K562 (cell line): ENCODE results near the gene CCNYL1. TPM values are rescaled to one million over a fixed set of nuclear protein-coding genes. Genes with fewer than 3 reads are reported as not detected.
A peak's percentile ranks its signal among the peaks of the same experiment; 100 is the strongest.

Experiments used
- ATAC-seq: fragments of 200-7000 bp; cut with Tn5 transposase; 3 replicates; pipeline ENCODE4 v1.9.1; 2020; ENCODE audit warnings: moderate library complexity
- BruUV-seq: library from RNA; stranded (reverse); fragments of 400-500 nt; replicated peaks from 2 replicates; lab custom pipeline; 2021; lab: Mats Ljungman, UMichigan
- CTCF ChIA-PET: fragments of 300-600 bp; formaldehyde crosslinking; extraction: SDS; loops from one replicate; lab custom pipeline; 2021; ENCODE audit warnings: low intra/inter-chr PET ratio; lab: Yijun Ruan, JAX
- POLR2A ChIA-PET: fragments of 300-600, 350-650 bp; sonication (Branson Sonifier 250); formaldehyde crosslinking; extraction: SDS; loops from one replicate; lab custom pipeline; 2021; ENCODE audit warnings: antibody characterized with exemption, inconsistent platforms; lab: Yijun Ruan, JAX
- DNase-seq, 4 experiments: peaks; one replicate each; pipeline versions ENCODE4 v3.0.0 to v3.0.0-alpha.2; 2011 to 2018; ENCODE audit warnings: low spot score in 3 of 4, mixed read lengths in 3 of 4; ENCODE audit errors: extremely low read depth in 1 of 4
- FAIRE-seq: peaks from 2 replicates; lab custom pipeline; 2011; peaks lifted over from hg19 to GRCh38; lab: Jason Lieb, UNC
- H2AFZ ChIP-seq: 2 replicates; pipeline ENCODE4 v1.6.0; 2011; ENCODE audit warnings: low read depth, low read length, control low read depth, inconsistent platforms
- H3K27ac ChIP-seq: fragments of 200-600 bp; 3 replicates; pipeline ENCODE4 v1.8.0; 2011; ENCODE audit warnings: low read depth, mild to moderate bottlenecking, control low read depth, inconsistent platforms, low read length, moderate library complexity, mixed read lengths; ENCODE audit errors: extremely low read depth
- H3K27me3 ChIP-seq, 2 experiments: fragments of 300-600 bp in 1 of 2; 2 replicates in 1 of 2; 3 replicates in 1 of 2; pipeline versions ENCODE4 v1.6.0 to v1.8.0; 2011; ENCODE audit warnings: inconsistent platforms in 2 of 2, low read length in 2 of 2, mild to moderate bottlenecking in 1 of 2, mixed read lengths in 1 of 2, moderate library complexity in 1 of 2; ENCODE audit not compliant: control insufficient read depth in 2 of 2, insufficient read depth in 2 of 2
- H3K36me3 ChIP-seq: fragments of 300-600 bp; 3 replicates; pipeline ENCODE4 v1.8.0; 2011; ENCODE audit warnings: mild to moderate bottlenecking, low read length, inconsistent platforms; ENCODE audit not compliant: control insufficient read depth, insufficient read depth
- H3K4me1 ChIP-seq, 2 experiments: fragments of 200-600 bp in 1 of 2; replicated peaks in 1 of 2; 2 replicates in 1 of 2; 3 replicates in 1 of 2; pipeline versions ENCODE4 v1.5.1 to v1.8.0; 2011; ENCODE audit warnings: inconsistent platforms in 2 of 2, low read length in 2 of 2, mild to moderate bottlenecking in 1 of 2, mixed read lengths in 1 of 2, moderate library complexity in 1 of 2; ENCODE audit not compliant: control insufficient read depth in 2 of 2, insufficient read depth in 2 of 2
- H3K4me2 ChIP-seq: 2 replicates; pipeline ENCODE4 v1.6.1; 2011; ENCODE audit warnings: low read length, control low read depth, inconsistent platforms, mixed read lengths; ENCODE audit not compliant: insufficient read depth
- H3K4me3 ChIP-seq: fragments of 200-600 bp; sonication (generic), shearing (Covaris generic); 2 replicates; pipeline ENCODE4 v1.5.1; 2016; ENCODE audit warnings: control low read depth, inconsistent platforms
- H3K79me2 ChIP-seq: fragments of 200-600 bp; 3 replicates; pipeline ENCODE4 v1.8.0; 2011; ENCODE audit warnings: low read length, inconsistent platforms; ENCODE audit not compliant: control insufficient read depth, insufficient read depth
- H3K9ac ChIP-seq, 2 experiments: 2 replicates each; pipeline versions ENCODE4 v1.6.0 to v1.6.1; 2011; ENCODE audit warnings: low read depth in 2 of 2, low read length in 2 of 2, control low read depth in 1 of 2, inconsistent platforms in 1 of 2, mild to moderate bottlenecking in 1 of 2, mixed read lengths in 1 of 2; ENCODE audit not compliant: insufficient read depth in 1 of 2
- H3K9me1 ChIP-seq: one replicate; pipeline ENCODE4 v1.6.0; 2011; ENCODE audit warnings: inconsistent platforms, mild to moderate bottlenecking, low read length, moderate library complexity; ENCODE audit not compliant: control insufficient read depth, insufficient read depth
- H3K9me3 ChIP-seq: replicated peaks from 2 replicates; pipeline ENCODE4 v1.5.1; 2011; ENCODE audit warnings: low read depth, low read length, inconsistent platforms; ENCODE audit not compliant: control insufficient read depth, insufficient read depth
- H4K20me1 ChIP-seq: replicated peaks from 2 replicates; pipeline ENCODE4 v1.6.1; 2011; ENCODE audit warnings: low read length, inconsistent platforms, mixed read lengths; ENCODE audit not compliant: control insufficient read depth, insufficient read depth
- HNRNPK ChIP-seq: fragments of 200-400 bp; formaldehyde crosslinking; IDR thresholded peaks from one replicate; pipeline ENCODE4 v1.6.1; 2018; ENCODE audit warnings: mild to moderate bottlenecking, low read depth, low read length; ENCODE audit not compliant: poor library complexity, severe bottlenecking
- SPI1 ChIP-seq: IDR thresholded peaks from 2 replicates; pipeline ENCODE4 v1.6.1; 2011; ENCODE audit warnings: low read depth, low read length, control low read depth, borderline replicate concordance
- ZNF217 ChIP-seq: sonication (generic); formaldehyde crosslinking; IDR thresholded peaks from 2 replicates; pipeline ENCODE4 v1.8.0; 2022; ENCODE audit warnings: mild to moderate bottlenecking, missing genetic modification reagents
- WGBS: fragments of 100-300 bp; shearing (Covaris generic); methylation state at CpG from one replicate; pipeline ENCODE4 v1.1.6; 2016; ENCODE audit warnings: low coverage, mixed read lengths; ENCODE audit not compliant: insufficient coverage; ENCODE audit errors: missing lambda C conversion rate; 5-methylcytosine and 5-hydroxymethylcytosine counted together
- in situ Hi-C: fragments of 300-500 bp; cut with MboI; formaldehyde crosslinking; loops from 4 replicates; pipeline ENCODE4 v1.15.0; 2018; ENCODE audit warnings: inconsistent platforms, mixed read lengths
- intact Hi-C: fragments of 100-400 bp; cut with micrococcal nuclease; formaldehyde crosslinking; loops from 2 replicates; pipeline ENCODE4 v1.14.2; 2022
- polyA plus RNA-seq, 8 experiments: library from polyadenylated mRNA; depleted of rRNA in 4 of 8; stranded (reverse) in 5 of 8; unstranded in 3 of 8; fragments of >200 nt; fragmentation: Nextera tagmentation in 2 of 8; fragmentation: Illumina TruSeq in 1 of 8; extraction: Ambion mirVana in 2 of 8; extraction: Trizol in 1 of 8; gene quantifications; 2 replicates each; pipeline versions ENCODE4 v1.2.1 to v1.2.3, GENCODE V29; 2011 to 2014; ENCODE audit warnings: inconsistent platforms in 1 of 8, missing spikeins in 1 of 8
- total RNA-seq, 7 experiments: library from RNA; depleted of rRNA in 6 of 7; stranded (reverse); fragments of >200 nt in 6 of 7; fragmentation: Illumina TruSeq in 2 of 7; extraction: Trizol in 2 of 7; gene quantifications; 2 replicates each; pipeline versions ENCODE4 v1.2.1 to v1.2.3, GENCODE V29; 2011 to 2021; ENCODE audit warnings: low replicate concordance in 1 of 7
- TF ChIP-seq, protein P1 (sequence below): fragments of 250-450 bp; sonication (Bioruptor Pico); IDR thresholded peaks from 2 replicates; pipeline ENCODE4 v1.5.0; 2020; ENCODE audit warnings: mild to moderate bottlenecking, borderline replicate concordance

Gene CCNYL1
- total and polyA plus RNA-seq, 9 of the 15 experiments (the other 6 are each of a cell fraction or from before 2014, with no cell fraction given), result 1.9 to 7.5 (median 4.7) TPM

DNA sequence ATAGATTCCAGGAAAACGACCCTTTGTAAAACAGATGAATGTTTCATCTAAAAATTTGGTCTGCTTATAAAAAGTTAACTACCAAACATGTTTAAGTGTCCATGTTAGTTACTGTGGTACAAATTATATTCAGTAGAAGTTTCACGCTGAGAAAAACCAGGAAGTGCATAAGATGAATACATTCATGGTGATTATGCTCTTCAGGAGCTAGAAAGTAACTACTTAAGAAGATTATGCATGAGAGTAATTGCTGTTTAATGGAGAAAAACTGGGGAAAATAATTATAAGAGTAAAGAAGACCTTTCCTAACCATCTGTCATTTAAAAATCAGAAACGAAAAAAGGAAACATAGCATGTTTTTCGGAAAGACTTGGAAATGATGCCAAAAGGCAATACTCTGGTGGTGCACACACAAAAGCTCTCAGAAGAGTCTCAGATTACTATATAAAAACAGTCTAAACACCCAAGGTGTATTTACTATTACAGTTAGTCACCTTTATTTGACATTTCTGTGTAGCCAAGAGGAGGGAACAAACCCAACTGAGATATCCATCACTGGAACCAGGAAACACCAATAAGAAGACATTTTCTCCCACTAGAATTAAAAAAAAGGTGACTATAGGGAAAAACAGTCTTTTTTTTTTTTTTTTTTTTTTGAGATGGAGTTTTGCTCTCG is 47.4 kb upstream of the CCNYL1 start:
- CTCF ChIA-PET, result no interaction called here
- ATAC-seq, result no peak
- no peak overlapping the region for H3K27ac ChIP-seq
- H3K4me2 ChIP-seq, result no peak overlapping the region
- no peak for DNase-seq
- no peaks in the 10 kb centered on the region for H3K36me3 ChIP-seq
- no TSS peak for BruUV-seq
- no peaks in the 10 kb centered on the region for H3K27me3 ChIP-seq
- H3K9me1 ChIP-seq, result no peaks in the 10 kb centered on the region
- POLR2A ChIA-PET, result interaction anchor here (1.4 kb wide), 1 partner anchor 14 kb away, joined by 3 read pairs; no protein-coding TSS in a partner anchor
- in situ Hi-C loops (no loop called here), intact Hi-C loops (no loop called here)
- no peaks in the 10 kb centered on the region for H4K20me1 ChIP-seq
- no peak overlapping the region for H3K4me3 ChIP-seq
- FAIRE-seq, result no peak
- TF ChIP-seq SPI1, result peak; percentile 26; the same call in 1 of the 2 replicates
- TF ChIP-seq, protein P1, sequence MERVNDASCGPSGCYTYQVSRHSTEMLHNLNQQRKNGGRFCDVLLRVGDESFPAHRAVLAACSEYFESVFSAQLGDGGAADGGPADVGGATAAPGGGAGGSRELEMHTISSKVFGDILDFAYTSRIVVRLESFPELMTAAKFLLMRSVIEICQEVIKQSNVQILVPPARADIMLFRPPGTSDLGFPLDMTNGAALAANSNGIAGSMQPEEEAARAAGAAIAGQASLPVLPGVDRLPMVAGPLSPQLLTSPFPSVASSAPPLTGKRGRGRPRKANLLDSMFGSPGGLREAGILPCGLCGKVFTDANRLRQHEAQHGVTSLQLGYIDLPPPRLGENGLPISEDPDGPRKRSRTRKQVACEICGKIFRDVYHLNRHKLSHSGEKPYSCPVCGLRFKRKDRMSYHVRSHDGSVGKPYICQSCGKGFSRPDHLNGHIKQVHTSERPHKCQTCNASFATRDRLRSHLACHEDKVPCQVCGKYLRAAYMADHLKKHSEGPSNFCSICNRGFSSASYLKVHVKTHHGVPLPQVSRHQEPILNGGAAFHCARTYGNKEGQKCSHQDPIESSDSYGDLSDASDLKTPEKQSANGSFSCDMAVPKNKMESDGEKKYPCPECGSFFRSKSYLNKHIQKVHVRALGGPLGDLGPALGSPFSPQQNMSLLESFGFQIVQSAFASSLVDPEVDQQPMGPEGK (CRISPR knock-in tag), result no peak
- no peak for TF ChIP-seq HNRNPK
- no peak for TF ChIP-seq ZNF217 (CRISPR knock-in tag)
- WGBS, result 38% methylated on average over 4 of the region's 5 CpGs
- H3K4me1 ChIP-seq, result no peaks in the 10 kb centered on the region; a peak in 1 of 5 replicates
- no peak overlapping the region for H3K9ac ChIP-seq
- H3K9me3 ChIP-seq, result no peaks in the 10 kb centered on the region
- H3K79me2 ChIP-seq, result no peaks in the 10 kb centered on the region
- H2AFZ ChIP-seq, result peak overlapping the region; percentile 11
